Right lung (tissue), 5 donors: ENCODE results near the gene CELA3A. TPM values are rescaled to one million over a fixed set of nuclear protein-coding genes. Genes with fewer than 3 reads are reported as not detected.
A peak's percentile ranks its signal among the peaks of the same experiment; 100 is the strongest.
"Not testable (repeated sequence)": the region's sequence is repeated elsewhere in the genome, so short reads cannot be mapped to it uniquely, and the experiment has no call there.

ENCODE experiments used
- DNase-seq, 2 donors: peaks; one replicate each; pipeline ENCODE4 v3.0.0-alpha.2; 2013
- polyA plus RNA-seq, 5 donors: library from polyadenylated mRNA; unstranded; fragments of 120-200 nt; gene quantifications; one replicate each; pipeline versions ENCODE4 v1.2.1 to v1.2.3, GENCODE V29; 2013; ENCODE audit warnings: inconsistent platforms in 1 of 5, low replicate concordance in 1 of 5; ENCODE audit not compliant: insufficient read length in 5 of 5, insufficient read depth in 1 of 5

Gene CELA3A
- polyA plus RNA-seq, 5 donors = not detected

- not testable (repeated sequence) for DNase-seq
These were observed 13.2 kb downstream of the CELA3A start for GRCh38 chr1:22014575-22015206.

- no peak for DNase-seq
These were observed 17.4 kb downstream of the CELA3A start for GRCh38 chr1:22018583-22019559.

GRCh38 chr1:22021061-22021460, 19.6 kb downstream of the CELA3A start:
- no peak for DNase-seq

- peak; percentile 74 to 75 for DNase-seq
These were observed 23.3 kb downstream of the CELA3A start for GRCh38 chr1:22024485-22025367.

GRCh38 chr1:22025368-22026155, 24.1 kb downstream of the CELA3A start:
- peak; percentile 82 to 87 for DNase-seq

- no peak for DNase-seq
These were observed 25.4 kb downstream of the CELA3A start for GRCh38 chr1:22026924-22027289.

- no peak for DNase-seq
These were observed 28.6 kb downstream of the CELA3A start for GRCh38 chr1:22030057-22030456.

- DNase-seq = no peak
These were observed 29.0 kb downstream of the CELA3A start for GRCh38 chr1:22030473-22030872.

GRCh38 chr1:22031214-22031962, 29.9 kb downstream of the CELA3A start:
- no peak for DNase-seq

- not testable (repeated sequence) for DNase-seq
These were observed 33.4 kb downstream of the CELA3A start for GRCh38 chr1:22034834-22035233.

- DNase-seq = no peak
These were observed 36.1 kb downstream of the CELA3A start for GRCh38 chr1:22037520-22037919.

GRCh38 chr1:22038036-22038435, 36.6 kb downstream of the CELA3A start:
- DNase-seq = no peak

- peak; percentile 75 to 82 for DNase-seq
These were observed 38.3 kb downstream of the CELA3A start for GRCh38 chr1:22039594-22040285.

- DNase-seq = no peak
These were observed 38.8 kb downstream of the CELA3A start for GRCh38 chr1:22040286-22040623.

GRCh38 chr1:22041505-22041904, 40.0 kb downstream of the CELA3A start:
- no peak for DNase-seq

GRCh38 chr1:22043198-22043769, 41.8 kb downstream of the CELA3A start:
- DNase-seq = no peak

- DNase-seq = no peak
These were observed 43.4 kb downstream of the CELA3A start for GRCh38 chr1:22044690-22045420.

- DNase-seq = no peak
These were observed 44.3 kb downstream of the CELA3A start for GRCh38 chr1:22045604-22046228.
